Sigmoid colon (tissue), 7 donors: ENCODE results near the gene NOD2. TPM values are rescaled to one million over a fixed set of nuclear protein-coding genes. Genes with fewer than 3 reads are reported as not detected.

Source experiments
- DNase-seq: peaks from one replicate; pipeline ENCODE4 v3.0.0-alpha.2; 2019
- H3K27ac ChIP-seq, 4 donors: fragments of 200-600 bp; sonication (generic); one replicate each; pipeline ENCODE4 v1.5.1; 2016 to 2019; ENCODE audit warnings: mild to moderate bottlenecking in 1 of 4
- H3K27me3 ChIP-seq, 3 donors: fragments of 200-600 bp; sonication (generic); one replicate each; pipeline ENCODE4 v1.5.1; 2019; ENCODE audit warnings: mild to moderate bottlenecking in 1 of 3
- H3K36me3 ChIP-seq, 4 donors: fragments of 200-600 bp; sonication (generic); one replicate each; pipeline ENCODE4 v1.5.1; 2016 to 2019
- H3K4me1 ChIP-seq, 4 donors: fragments of 200-600 bp; sonication (generic); one replicate each; pipeline ENCODE4 v1.5.1; 2017 to 2019
- H3K4me3 ChIP-seq, 4 donors: fragments of 200-600 bp; sonication (generic); one replicate each; pipeline ENCODE4 v1.5.1; 2017 to 2019; ENCODE audit warnings: mild to moderate bottlenecking in 2 of 4, moderate library complexity in 1 of 4
- H3K9me3 ChIP-seq, 4 donors: fragments of 200-600 bp in 3 of 4; sonication (generic) in 3 of 4; one replicate each; pipeline versions ENCODE4 v1.5.1 to v1.6.1; 2013 to 2019
- CTCF ChIP-seq, 4 experiments: fragments of 450-650 bp in 3 of 4; fragments of 200-600 bp in 1 of 4; IDR thresholded peaks; one replicate each; pipeline ENCODE4 v1.5.1; 2016 to 2019; ENCODE audit warnings: antibody characterized with exemption in 4 of 4, mild to moderate bottlenecking in 3 of 4, moderate library complexity in 2 of 4
- EP300 ChIP-seq, 4 donors: sonication (generic); formaldehyde crosslinking; IDR thresholded peaks; one replicate each; pipeline ENCODE4 v1.6.1; 2017; ENCODE audit warnings: antibody characterized with exemption in 4 of 4
- POLR2A ChIP-seq, 2 donors: fragments of 450-650 bp; IDR thresholded peaks; one replicate each; pipeline ENCODE4 v1.6.1; 2016; ENCODE audit warnings: antibody characterized with exemption in 2 of 2, mild to moderate bottlenecking in 2 of 2, moderate library complexity in 2 of 2
- POLR2AphosphoS5 ChIP-seq, 4 donors: sonication (generic); formaldehyde crosslinking; IDR thresholded peaks; one replicate each; pipeline ENCODE4 v1.6.1; 2017; ENCODE audit warnings: antibody characterized with exemption in 4 of 4
- WGBS, 2 donors: extraction: QIAGEN DNeasy Blood & Tissue Kit; methylation state at CpG; one replicate each; pipeline ENCODE4 v1.1.7; 2013; 5-methylcytosine and 5-hydroxymethylcytosine counted together
- intact Hi-C: fragments of 100-400 bp; cut with DNase I; formaldehyde crosslinking; loops from one replicate; pipeline ENCODE4 v1.15.1; 2023
- polyA plus RNA-seq, 3 donors: library from polyadenylated mRNA; stranded (reverse); fragments of 200-250 nt; gene quantifications; one replicate each; pipeline ENCODE4 v1.2.3, GENCODE V29; 2013
- total RNA-seq, 4 donors: library from RNA; depleted of rRNA; stranded (reverse); fragments of >200 nt; gene quantifications; one replicate each; pipeline ENCODE4 v1.1.0, GENCODE V29; 2016
- donor health status: healthy with polysubstance abuse.
- donor health status: Bipolar disorder and iron deficiency.
- donor health status: healthy.

The NOD2 gene
- total and polyA plus RNA-seq, 7 donors = 0.23 to 3.0 (median 2.5) TPM

- WGBS, 2 donors = 96 to 97% methylated on average over 21 of the region's 21 CpGs
Observed at GRCh38 chr16:50711040-50711439, 17.6 kb downstream of the NOD2 start.

GRCh38 chr16:50711862-50712559 is 18.6 kb downstream of the NOD2 start:
- Histone ChIP-seq H3K27ac (peak overlapping the region in 2 of 4 donors; percentile 31 to 46), H3K4me3 (no peak overlapping the region), H3K9me3 (no peaks in the 10 kb centered on the region), H3K36me3 (no peaks in the 10 kb centered on the region), H3K4me1 (peaks cover 0 to 14% (median 10%) of the 10 kb centered on the region in 4 donors), H3K27me3 (no peaks in the 10 kb centered on the region)
- no peak for TF ChIP-seq POLR2A (IDR thresholded peaks at IDR 0.05)
- no peak for TF ChIP-seq POLR2AphosphoS5 (IDR thresholded peaks at IDR 0.05)
- peak; percentile 82 for DNase-seq
- 90 to 91% methylated on average over 25 of the region's 25 CpGs for WGBS, 2 donors
- intact Hi-C loops = no loop called here

More at GRCh38 chr16:50711040-50711439, 17.6 kb downstream of the NOD2 start:
- Histone ChIP-seq H3K36me3 (no peaks in the 10 kb centered on the region), H3K27ac (peak overlapping the region in 1 of 4 donors; percentile 46), H3K27me3 (no peaks in the 10 kb centered on the region), H3K9me3 (no peaks in the 10 kb centered on the region), H3K4me3 (no peak overlapping the region), H3K4me1 (peaks cover 0 to 14% (median 10%) of the 10 kb centered on the region in 4 donors)
- intact Hi-C loops = no loop called here
- TF ChIP-seq CTCF (IDR thresholded peaks at IDR 0.05) = no peak
- TF ChIP-seq EP300 (IDR thresholded peaks at IDR 0.05) = no peak
- DNase-seq = no peak

GRCh38 chr16:50712560-50712898 is 19.1 kb downstream of the NOD2 start:
- Histone ChIP-seq H3K9me3 (no peaks in the 10 kb centered on the region), H3K4me3 (no peak overlapping the region), H3K4me1 (peaks cover 0 to 14% (median 10%) of the 10 kb centered on the region in 4 donors), H3K36me3 (no peaks in the 10 kb centered on the region), H3K27me3 (no peaks in the 10 kb centered on the region), H3K27ac (peak overlapping the region in 1 of 4 donors; percentile 46)
- DNase-seq = no peak
- intact Hi-C loops = no loop called here
- WGBS, 2 donors = 59 to 83% methylated on average over 3 of the region's 3 CpGs
- TF ChIP-seq POLR2AphosphoS5 (IDR thresholded peaks at IDR 0.05) = no peak
- no peak for TF ChIP-seq POLR2A (IDR thresholded peaks at IDR 0.05)
- no peak for TF ChIP-seq EP300 (IDR thresholded peaks at IDR 0.05)
- no peak for TF ChIP-seq CTCF (IDR thresholded peaks at IDR 0.05)

- Histone ChIP-seq H3K36me3 (no peaks in the 10 kb centered on the region), H3K27me3 (no peaks in the 10 kb centered on the region), H3K4me1 (peaks cover 0 to 14% (median 10%) of the 10 kb centered on the region in 4 donors), H3K9me3 (no peaks in the 10 kb centered on the region), H3K27ac (no peak overlapping the region), H3K4me3 (no peak overlapping the region)
- 76 to 85% methylated on average over 4 of the region's 4 CpGs for WGBS, 2 donors
- intact Hi-C loops = no loop called here
- DNase-seq = no peak
- TF ChIP-seq POLR2A (IDR thresholded peaks at IDR 0.05) = no peak
- TF ChIP-seq CTCF (IDR thresholded peaks at IDR 0.05) = no peak
- no peak for TF ChIP-seq EP300 (IDR thresholded peaks at IDR 0.05)
- TF ChIP-seq POLR2AphosphoS5 (IDR thresholded peaks at IDR 0.05) = no peak
Observed at GRCh38 chr16:50712956-50713355, 19.6 kb downstream of the NOD2 start.

- DNase-seq = no peak
- WGBS, 2 donors = 77 to 85% methylated on average over 4 of the region's 4 CpGs
- no peak overlapping the region for H3K27ac ChIP-seq
- H3K36me3 ChIP-seq = no peaks in the 10 kb centered on the region
- H3K4me3 ChIP-seq = no peak overlapping the region
- intact Hi-C loops = no loop called here
- TF ChIP-seq CTCF (IDR thresholded peaks at IDR 0.05) (no peak), EP300 (IDR thresholded peaks at IDR 0.05) (no peak), POLR2A (IDR thresholded peaks at IDR 0.05) (no peak), POLR2AphosphoS5 (IDR thresholded peaks at IDR 0.05) (no peak)
- no peaks in the 10 kb centered on the region for H3K9me3 ChIP-seq
- H3K4me1 ChIP-seq = peaks cover 0 to 5% (median under 1%) of the 10 kb centered on the region in 4 donors
- H3K27me3 ChIP-seq = no peaks in the 10 kb centered on the region
Observed at GRCh38 chr16:50717091-50717490, 23.7 kb downstream of the NOD2 start.
